HUES6 (cell line): ENCODE data around the gene ULK4.

Source experiments
- H3K27ac ChIP-seq: 2 replicates; pipeline ENCODE4 v1.7.0; 2013; ENCODE audit warnings: low read depth, mild to moderate bottlenecking, low read length, inconsistent platforms
- H3K27me3 ChIP-seq: 2 replicates; pipeline ENCODE4 v1.6.1; 2013; ENCODE audit warnings: low read length; ENCODE audit not compliant: control insufficient read depth, insufficient read depth
- H3K36me3 ChIP-seq: 2 replicates; pipeline ENCODE4 v1.6.1; 2013; ENCODE audit warnings: low read length; ENCODE audit not compliant: control insufficient read depth, insufficient read depth
- H3K4me1 ChIP-seq: 2 replicates; pipeline ENCODE4 v1.6.1; 2013; ENCODE audit warnings: low read length; ENCODE audit not compliant: control insufficient read depth, insufficient read depth
- H3K4me3 ChIP-seq: 2 replicates; pipeline ENCODE4 v1.5.1; 2013; ENCODE audit warnings: low read depth, low read length
- H3K9ac ChIP-seq: one replicate; pipeline ENCODE4 v1.6.1; 2013; ENCODE audit warnings: mild to moderate bottlenecking, low read length
- H3K9me3 ChIP-seq: 2 replicates; pipeline ENCODE4 v1.6.1; 2013; ENCODE audit warnings: low read depth, low read length; ENCODE audit not compliant: control insufficient read depth, insufficient read depth

Gene ULK4

GRCh38 chr3:41222501-41222900 is 739.4 kb downstream of the ULK4 start:
- Histone ChIP-seq H3K27me3 (no peaks in the 10 kb centered on the region), H3K27ac (no peak overlapping the region), H3K9ac (no peak overlapping the region), H3K9me3 (no peaks in the 10 kb centered on the region), H3K4me1 (peaks cover 3% of the 10 kb centered on the region), H3K36me3 (peaks cover 39% of the 10 kb centered on the region), H3K4me3 (no peak overlapping the region)

- peaks cover 34% of the 10 kb centered on the region for H3K36me3 ChIP-seq
- H3K9ac ChIP-seq: no peak overlapping the region
- H3K9me3 ChIP-seq: no peaks in the 10 kb centered on the region
- no peaks in the 10 kb centered on the region for H3K27me3 ChIP-seq
- no peak overlapping the region; the same call in 1 of the 2 replicates for H3K27ac ChIP-seq
- no peak overlapping the region for H3K4me3 ChIP-seq
- peaks cover 6% of the 10 kb centered on the region for H3K4me1 ChIP-seq
These were observed 739.9 kb downstream of the ULK4 start for GRCh38 chr3:41222012-41222411.

- Histone ChIP-seq H3K9me3 (no peaks in the 10 kb centered on the region), H3K9ac (no peak overlapping the region), H3K36me3 (peaks cover 24% of the 10 kb centered on the region), H3K27ac (no peak overlapping the region), H3K4me1 (peaks cover 14% of the 10 kb centered on the region), H3K4me3 (no peak overlapping the region), H3K27me3 (no peaks in the 10 kb centered on the region)
These were observed 740.8 kb downstream of the ULK4 start for GRCh38 chr3:41220906-41221677.

- peaks cover 28% of the 10 kb centered on the region for H3K4me1 ChIP-seq
- no peak overlapping the region for H3K9ac ChIP-seq
These were observed 742.5 kb downstream of the ULK4 start for GRCh38 chr3:41219424-41219823.

GRCh38 chr3:41216993-41217392 is 744.9 kb downstream of the ULK4 start:
- H3K9me3 ChIP-seq: no peaks in the 10 kb centered on the region
- peaks cover 49% of the 10 kb centered on the region for H3K4me1 ChIP-seq
- H3K36me3 ChIP-seq: no peaks in the 10 kb centered on the region
- H3K27ac ChIP-seq: no peak overlapping the region
- H3K27me3 ChIP-seq: no peaks in the 10 kb centered on the region
- no peak overlapping the region for H3K4me3 ChIP-seq
- H3K9ac ChIP-seq: no peak overlapping the region

More at GRCh38 chr3:41219424-41219823, 742.5 kb downstream of the ULK4 start:
- no peak overlapping the region for H3K27ac ChIP-seq
- no peaks in the 10 kb centered on the region for H3K27me3 ChIP-seq
- no peaks in the 10 kb centered on the region for H3K9me3 ChIP-seq
- peaks cover 8% of the 10 kb centered on the region for H3K36me3 ChIP-seq
- H3K4me3 ChIP-seq: no peak overlapping the region

- H3K9ac ChIP-seq: no peak overlapping the region
These were observed 745.5 kb downstream of the ULK4 start for GRCh38 chr3:41216422-41216821.

GRCh38 chr3:41213588-41213987 is 748.3 kb downstream of the ULK4 start:
- no peaks in the 10 kb centered on the region for H3K27me3 ChIP-seq
- no peak overlapping the region for H3K9ac ChIP-seq
- no peaks in the 10 kb centered on the region for H3K9me3 ChIP-seq
- H3K4me1 ChIP-seq: peaks cover 51% of the 10 kb centered on the region
- H3K36me3 ChIP-seq: peaks cover 3% of the 10 kb centered on the region; the same call in 1 of the 2 replicates
- no peak overlapping the region for H3K4me3 ChIP-seq
- H3K27ac ChIP-seq: no peak overlapping the region

More at GRCh38 chr3:41216422-41216821, 745.5 kb downstream of the ULK4 start:
- no peak overlapping the region for H3K27ac ChIP-seq
- no peak overlapping the region for H3K4me3 ChIP-seq
- H3K36me3 ChIP-seq: no peaks in the 10 kb centered on the region
- H3K4me1 ChIP-seq: peaks cover 53% of the 10 kb centered on the region
- H3K27me3 ChIP-seq: no peaks in the 10 kb centered on the region
- H3K9me3 ChIP-seq: no peaks in the 10 kb centered on the region

GRCh38 chr3:41212088-41212487 is 749.8 kb downstream of the ULK4 start:
- Histone ChIP-seq H3K4me3 (no peak overlapping the region), H3K27me3 (no peaks in the 10 kb centered on the region), H3K36me3 (peaks cover 3% of the 10 kb centered on the region; the same call in 1 of the 2 replicates), H3K27ac (no peak overlapping the region), H3K9ac (no peak overlapping the region), H3K9me3 (no peaks in the 10 kb centered on the region), H3K4me1 (peaks cover 56% of the 10 kb centered on the region)

GRCh38 chr3:41210966-41211365 is 750.9 kb downstream of the ULK4 start:
- no peaks in the 10 kb centered on the region for H3K27me3 ChIP-seq
- H3K9ac ChIP-seq: no peak overlapping the region
- H3K36me3 ChIP-seq: peaks cover 3% of the 10 kb centered on the region; the same call in 1 of the 2 replicates
- peaks cover 56% of the 10 kb centered on the region for H3K4me1 ChIP-seq
- no peak overlapping the region for H3K27ac ChIP-seq
- no peak overlapping the region for H3K4me3 ChIP-seq
- no peaks in the 10 kb centered on the region for H3K9me3 ChIP-seq

- Histone ChIP-seq H3K36me3 (peaks cover 3% of the 10 kb centered on the region; the same call in 1 of the 2 replicates), H3K27me3 (no peaks in the 10 kb centered on the region), H3K9me3 (no peaks in the 10 kb centered on the region), H3K9ac (no peak overlapping the region), H3K4me3 (no peak overlapping the region), H3K4me1 (peaks cover 59% of the 10 kb centered on the region), H3K27ac (no peak overlapping the region)
These were observed 752.3 kb downstream of the ULK4 start for GRCh38 chr3:41209646-41210045.

GRCh38 chr3:41208507-41209220 is 753.2 kb downstream of the ULK4 start:
- peaks cover 59% of the 10 kb centered on the region for H3K4me1 ChIP-seq
- no peak overlapping the region for H3K9ac ChIP-seq
- H3K36me3 ChIP-seq: peaks cover 3% of the 10 kb centered on the region; the same call in 1 of the 2 replicates
- H3K4me3 ChIP-seq: no peak overlapping the region
- H3K27ac ChIP-seq: no peak overlapping the region
- no peaks in the 10 kb centered on the region for H3K27me3 ChIP-seq
- H3K9me3 ChIP-seq: no peaks in the 10 kb centered on the region
